ENCODE data around the gene GREB1L. TPM values are rescaled to one million over a fixed set of nuclear protein-coding genes. Genes with fewer than 3 reads are reported as not detected.
"Not testable (repeated sequence)": the region's sequence is repeated elsewhere in the genome, so short reads cannot be mapped to it uniquely, and the experiment has no call there.

Gene GREB1L
- polyA plus RNA-seq, result 1 to 10 TPM in 2 of 3 donors, under 1 TPM in 1; 0.21 to 4.5 (median 3.8) TPM

DNA sequence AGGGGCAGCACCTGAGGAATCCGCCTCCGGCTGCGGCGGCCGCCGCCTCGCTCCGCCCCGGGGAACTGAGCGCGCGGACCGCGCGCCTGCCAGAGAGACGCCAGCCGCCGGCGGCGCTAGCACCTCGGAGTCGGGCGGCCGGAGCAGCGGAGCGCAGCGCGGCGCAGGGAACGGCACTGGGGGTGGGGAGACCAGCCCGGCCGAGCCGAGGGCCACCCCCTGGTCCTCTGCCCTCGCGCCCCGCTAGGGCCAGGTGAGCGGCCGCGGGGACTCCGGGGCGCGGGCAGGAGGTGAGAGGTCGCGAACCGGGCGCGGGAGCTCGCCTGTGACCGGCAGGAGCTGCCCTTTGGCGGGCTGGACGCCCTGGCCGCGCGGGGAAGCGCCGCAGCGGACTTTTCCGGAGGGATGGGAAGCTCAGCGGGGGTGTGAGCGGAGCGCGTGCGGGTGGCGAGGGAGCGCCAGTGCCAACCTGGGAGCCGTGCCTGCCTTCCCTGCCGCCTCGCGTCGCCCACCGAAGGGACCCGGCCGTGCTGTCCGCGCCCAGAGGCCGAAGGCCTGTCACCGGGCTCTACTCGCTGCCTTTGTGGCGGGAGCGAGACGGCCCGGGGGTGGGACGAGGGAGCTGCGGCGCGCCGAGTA, at the start of gene GREB1L:
TSS of gene GREB1L (plus strand) at position 92 of the 639 bp plus-strand sequence. CDS start 141,287 bp downstream, outside the sequence.
- 1% methylated on average over 58 to 87 of the region's 87 CpGs for WGBS, 3 donors
- no peak within 1 kb of the TSS for H3K27ac ChIP-seq (ENCODE audit: low read depth, low read length)

GRCh38 chr18:21192308-21192624, 49.8 kb upstream of the GREB1L start:
- 80 to 90% (median 88%) methylated on average over 5 of the region's 5 CpGs for WGBS, 3 donors
- H3K27ac ChIP-seq (ENCODE audit: low read depth, low read length), result no peak overlapping the region

DNA sequence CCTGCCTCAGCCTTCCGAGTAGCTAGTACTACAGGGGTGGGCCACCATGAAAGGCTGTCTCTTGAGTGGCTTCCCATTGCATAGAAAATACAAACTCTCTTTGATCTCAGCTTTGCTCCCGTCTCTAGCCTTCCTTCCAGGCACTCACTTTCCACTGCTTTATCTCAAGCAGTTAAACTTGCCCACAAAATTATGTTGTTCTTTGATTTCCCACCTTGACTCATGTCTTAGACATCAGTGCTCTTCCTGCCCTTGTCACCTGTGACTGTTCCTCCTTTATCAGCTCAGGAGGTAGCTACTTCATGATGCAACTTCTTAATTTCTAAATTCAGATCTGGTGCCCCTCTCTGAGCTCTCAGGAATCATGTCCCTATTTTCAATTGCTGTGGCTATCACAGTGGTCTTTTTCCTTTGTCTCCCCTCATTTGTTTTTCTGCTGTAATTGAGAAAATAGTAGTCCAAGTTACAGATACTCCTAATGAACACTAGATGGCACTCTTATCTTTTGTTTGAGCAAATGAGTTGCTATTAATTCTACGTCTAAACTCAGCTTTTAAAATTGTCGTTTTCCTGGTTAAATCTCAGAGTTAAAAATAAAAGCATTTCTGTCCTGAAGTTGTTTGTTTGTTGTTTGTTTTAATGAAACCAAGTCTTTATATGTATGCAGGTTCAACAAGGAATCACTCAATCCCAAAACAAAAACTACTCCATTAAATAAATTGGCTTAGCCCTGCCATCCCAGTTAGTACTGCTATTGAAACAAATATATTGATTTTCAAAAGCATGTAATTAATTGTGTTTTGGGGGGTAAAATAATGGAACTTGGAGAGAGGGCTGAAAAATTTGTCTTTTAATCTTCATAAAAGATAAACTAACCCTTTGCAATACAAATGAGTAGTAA, 46.9 kb upstream of the GREB1L start:
- WGBS, 3 donors, result 12 to 18% (median 12%) methylated on average over 4 of the region's 4 CpGs
- no peak overlapping the region for H3K27ac ChIP-seq (ENCODE audit: low read depth, low read length)

DNA sequence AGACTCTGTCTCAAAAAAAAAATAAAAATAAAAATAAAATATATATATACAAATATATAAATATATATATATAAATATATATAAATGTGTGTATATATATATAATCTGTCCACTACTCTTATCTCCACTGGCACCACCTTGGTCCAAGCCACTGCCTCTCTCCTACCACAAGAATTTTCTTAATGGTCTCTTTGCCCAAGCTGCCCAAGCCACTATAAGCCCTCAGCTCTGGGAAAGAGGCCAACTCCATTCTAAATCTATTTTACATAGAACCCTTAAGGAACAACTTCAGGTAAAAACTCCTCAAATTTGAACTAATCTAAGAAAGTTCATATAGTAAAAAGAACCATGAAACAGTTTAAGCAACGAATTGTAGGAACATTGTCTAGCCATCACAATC, 45.6 kb upstream of the GREB1L start:
- WGBS, 3 donors, result 51 to 78% (median 76%) methylated on average over 1 of the region's 1 CpG

DNA sequence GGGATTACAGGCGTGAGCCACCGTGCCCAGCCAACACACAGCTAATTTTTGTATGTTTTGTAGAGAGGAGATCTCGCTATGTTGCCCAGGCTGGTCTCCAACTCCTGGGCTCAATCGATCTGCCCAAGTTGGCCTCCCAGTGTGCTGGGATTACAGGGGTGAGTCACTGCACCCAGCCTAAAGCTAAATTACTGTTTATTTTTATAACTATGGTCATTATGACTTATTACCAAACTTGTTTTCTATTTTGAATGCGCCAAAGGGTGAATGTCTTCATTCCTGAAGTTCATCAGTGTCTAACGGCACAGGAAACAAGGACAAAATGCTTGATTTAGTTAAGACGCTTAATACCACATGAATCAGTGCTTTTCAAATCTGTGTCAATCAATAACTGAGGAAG, 38.9 kb upstream of the GREB1L start:
- no peak overlapping the region for H3K27ac ChIP-seq (ENCODE audit: low read depth, low read length)
- 92 to 96% (median 96%) methylated on average over 7 of the region's 7 CpGs for WGBS, 3 donors

More for the DNA sequence above, 45.6 kb upstream of the GREB1L start:
- H3K27ac ChIP-seq (ENCODE audit: low read depth, low read length), result no peak overlapping the region

GRCh38 chr18:21203542-21204241, 38.3 kb upstream of the GREB1L start:
- WGBS, 3 donors, result 89 to 91% (median 91%) methylated on average over 11 of the region's 11 CpGs
- no peak overlapping the region for H3K27ac ChIP-seq (ENCODE audit: low read depth, low read length)

GRCh38 chr18:21205695-21206094, 36.3 kb upstream of the GREB1L start:
- WGBS, 3 donors, result 53 to 58% (median 58%) methylated on average over 4 of the region's 4 CpGs
- no peak overlapping the region for H3K27ac ChIP-seq (ENCODE audit: low read depth, low read length)

DNA sequence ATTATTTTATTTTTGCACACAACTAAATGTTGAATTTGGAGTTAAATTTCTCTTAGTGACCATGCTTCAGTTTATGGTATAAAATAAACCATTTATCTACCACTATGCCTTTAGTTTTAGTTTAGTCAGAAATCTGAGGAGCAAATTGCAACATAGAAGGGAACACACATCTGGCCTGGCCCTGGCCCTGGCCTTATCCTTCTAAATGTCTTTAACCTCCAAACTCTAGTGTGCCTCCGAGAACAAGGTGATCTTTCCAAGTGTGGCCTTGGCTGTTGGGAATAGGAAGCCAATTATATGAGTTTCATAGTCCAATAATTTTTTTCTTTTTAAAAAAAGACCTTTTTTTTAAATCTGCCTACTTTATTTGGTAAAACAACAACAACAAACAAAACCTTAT, 31.8 kb upstream of the GREB1L start:
- WGBS, 3 donors, result 68 to 83% (median 75%) methylated on average over 1 of the region's 1 CpG

GRCh38 chr18:21210784-21211183, 31.2 kb upstream of the GREB1L start:
- 70 to 84% (median 74%) methylated on average over 2 of the region's 2 CpGs for WGBS, 3 donors
- no peak overlapping the region for H3K27ac ChIP-seq (ENCODE audit: low read depth, low read length)

More for the DNA sequence above, 31.8 kb upstream of the GREB1L start:
- H3K27ac ChIP-seq (ENCODE audit: low read depth, low read length), result no peak overlapping the region

GRCh38 chr18:21214409-21214808, 27.6 kb upstream of the GREB1L start:
- 95 to 98% (median 95%) methylated on average over 5 of the region's 5 CpGs for WGBS, 3 donors
- not testable (repeated sequence) for H3K27ac ChIP-seq (ENCODE audit: low read depth, low read length)

DNA sequence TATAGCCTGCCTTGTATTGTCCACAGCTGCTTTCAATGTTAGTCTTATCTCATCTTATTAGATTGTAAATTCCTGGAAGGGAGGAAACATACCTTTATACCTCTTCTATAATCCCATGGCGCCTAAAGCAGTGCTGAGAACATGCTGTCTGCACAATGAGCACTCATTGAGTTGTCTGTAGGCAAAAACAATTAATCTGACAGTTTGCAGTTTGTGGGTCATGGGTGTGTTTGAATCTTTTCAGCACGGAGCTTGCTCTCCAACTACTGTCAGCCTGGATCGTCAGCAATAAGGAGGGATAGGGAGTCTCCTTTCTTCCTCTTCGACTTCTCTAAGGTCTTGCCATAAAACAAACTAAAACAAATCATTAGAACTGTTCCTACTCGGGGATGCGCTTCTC, 26.5 kb upstream of the GREB1L start:
- no peak overlapping the region for H3K27ac ChIP-seq (ENCODE audit: low read depth, low read length)
- WGBS, 3 donors, result 62 to 63% (median 63%) methylated on average over 6 of the region's 6 CpGs

DNA sequence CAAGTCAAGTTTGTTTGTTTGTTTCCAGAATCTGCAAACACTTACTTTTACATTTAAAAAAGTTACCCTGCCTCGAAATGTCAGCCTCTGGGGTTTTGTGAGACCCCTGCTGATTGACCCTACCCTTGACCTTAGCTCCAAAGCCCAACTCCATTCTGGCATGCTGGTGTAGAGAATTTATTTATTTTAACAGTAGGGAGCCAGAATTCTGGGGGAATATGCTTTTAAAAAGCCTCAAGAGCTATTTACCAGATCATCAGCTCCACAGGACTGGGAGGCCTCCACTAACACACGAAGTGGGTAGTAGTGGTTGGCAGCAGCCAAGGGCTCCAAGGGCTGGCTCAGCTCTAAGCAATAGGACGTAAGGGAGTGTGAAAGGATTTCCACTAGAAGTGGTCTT, 23.2 kb upstream of the GREB1L start:
- 64 to 76% (median 71%) methylated on average over 3 of the region's 3 CpGs for WGBS, 3 donors
- no peak overlapping the region for H3K27ac ChIP-seq (ENCODE audit: low read depth, low read length)

- WGBS, 3 donors, result 71 to 75% (median 71%) methylated on average over 6 of the region's 6 CpGs
- no peak overlapping the region for H3K27ac ChIP-seq (ENCODE audit: low read depth, low read length)
These were observed 11.6 kb upstream of the GREB1L start for GRCh38 chr18:21230436-21230835.

DNA sequence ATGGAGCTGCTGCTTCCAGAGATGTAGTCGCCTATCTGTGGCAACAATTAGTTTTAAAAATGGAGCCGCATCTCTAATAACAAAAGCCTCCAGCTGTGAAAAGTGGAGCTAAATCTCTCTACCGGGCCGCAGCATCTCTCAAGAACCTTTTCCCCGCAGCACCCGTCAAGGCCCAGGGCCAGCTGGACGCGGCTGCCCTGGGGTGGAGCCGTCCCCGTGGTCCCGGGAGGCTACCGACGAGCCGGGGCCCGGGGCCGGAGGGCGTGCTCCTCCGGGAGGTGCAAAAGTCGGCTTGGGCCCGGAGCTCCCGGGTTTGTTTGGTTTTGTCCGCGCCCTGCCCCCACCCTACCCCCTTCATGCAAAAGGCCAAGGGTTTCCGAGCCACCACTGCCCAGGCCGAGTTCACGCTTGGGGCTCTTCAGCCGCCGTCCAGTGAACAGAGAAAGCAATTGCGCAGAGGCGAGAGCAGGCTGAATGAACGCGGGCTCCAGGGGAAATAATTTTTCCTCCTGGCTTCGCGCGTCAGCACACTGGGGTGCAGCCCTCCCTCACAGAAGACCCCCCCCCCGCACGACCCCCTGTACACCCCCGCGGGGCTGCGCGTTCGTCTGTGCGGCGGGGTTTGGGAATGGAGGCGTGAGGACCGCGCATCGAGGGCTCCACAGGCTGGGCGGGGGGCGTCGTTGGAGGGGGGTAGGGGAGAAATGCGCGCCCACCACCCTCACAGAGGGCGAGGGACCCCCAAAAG, 557 bp upstream of the GREB1L start:
- no peak overlapping the region for H3K27ac ChIP-seq (ENCODE audit: low read depth, low read length)
- WGBS, 3 donors, result 3 to 4% (median 3%) methylated on average over 52 to 54 of the region's 54 CpGs

DNA sequence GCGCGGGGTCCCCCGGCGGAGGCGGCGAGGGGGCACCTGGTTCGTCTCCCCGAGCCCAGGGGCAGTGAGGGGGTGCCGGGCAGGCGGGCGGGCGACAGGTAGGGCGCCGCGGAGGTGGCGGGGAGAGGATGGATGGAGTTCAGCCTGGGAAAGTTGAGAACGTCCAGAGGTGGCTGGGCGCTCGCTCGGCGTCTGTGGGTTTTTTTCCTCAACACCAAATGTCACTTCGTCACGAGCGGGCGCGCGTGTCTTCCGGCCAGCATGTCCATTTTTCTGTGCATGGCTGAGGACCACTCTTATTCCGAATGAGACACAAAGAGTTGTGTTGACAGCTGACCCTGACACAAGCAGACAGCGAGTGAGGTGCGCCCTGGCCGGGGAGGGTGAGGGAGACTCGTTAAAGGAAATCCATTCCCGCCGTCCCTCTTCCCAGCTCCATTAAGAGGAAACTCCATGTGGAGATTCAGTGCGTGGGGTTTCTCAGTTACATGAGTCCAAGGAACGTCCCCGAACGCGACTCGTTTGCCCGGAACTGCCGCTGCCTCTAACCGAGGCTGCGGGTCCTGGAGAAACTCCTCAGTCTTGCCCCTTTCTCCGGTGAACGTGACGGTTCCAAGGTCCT, 859 bp downstream of the GREB1L start:
- WGBS, 3 donors, result 2% methylated on average over 48 of the region's 48 CpGs
- no peak overlapping the region for H3K27ac ChIP-seq (ENCODE audit: low read depth, low read length)

- WGBS, 3 donors, result 63 to 94% (median 87%) methylated on average over 3 of the region's 3 CpGs
- no peak overlapping the region for H3K27ac ChIP-seq (ENCODE audit: low read depth, low read length)
These were observed 12.5 kb downstream of the GREB1L start for GRCh38 chr18:21254576-21254975.

GRCh38 chr18:21255211-21255610, 13.2 kb downstream of the GREB1L start:
- 80 to 85% (median 81%) methylated on average over 3 of the region's 3 CpGs for WGBS, 3 donors
- H3K27ac ChIP-seq (ENCODE audit: low read depth, low read length), result no peak overlapping the region

DNA sequence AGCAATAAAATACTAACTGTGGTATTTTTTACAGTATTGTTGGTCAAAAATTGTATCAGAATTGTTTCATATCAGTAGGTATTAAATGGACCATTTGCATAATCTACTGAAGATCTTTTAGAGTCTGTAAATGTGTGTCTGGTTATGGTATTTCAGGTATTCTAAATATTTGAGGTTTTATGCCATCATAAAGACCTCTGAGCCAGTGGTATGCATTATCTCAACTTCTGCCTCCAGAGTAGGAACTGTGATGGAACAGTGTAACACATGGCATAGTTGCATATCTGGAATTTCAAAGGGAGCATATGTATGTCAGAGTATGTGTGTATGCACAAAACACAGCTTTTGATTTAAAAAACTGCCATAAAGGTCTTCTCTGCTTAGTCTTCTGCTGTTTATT, 15.4 kb downstream of the GREB1L start:
- H3K27ac ChIP-seq (ENCODE audit: low read depth, low read length), result no peak overlapping the region

Measured in adipose tissue (tissue), 3 donors.